Colonic mucosa (tissue), 4 donors: ENCODE results near the gene BICD1. TPM values are rescaled to one million over a fixed set of nuclear protein-coding genes. Genes with fewer than 3 reads are reported as not detected.
"Not testable (repeated sequence)": the region's sequence is repeated elsewhere in the genome, so short reads cannot be mapped to it uniquely, and the experiment has no call there.

ENCODE experiments used
- DNase-seq: peaks from one replicate; pipeline ENCODE4 v3.0.0-alpha.2; 2020
- H3K27ac ChIP-seq: fragments of 200-600 bp; one replicate; pipeline ENCODE4 v1.8.0; 2021
- H3K27me3 ChIP-seq: fragments of 200-600 bp; one replicate; pipeline ENCODE4 v1.8.0; 2021
- H3K36me3 ChIP-seq: fragments of 200-600 bp; one replicate; pipeline ENCODE4 v1.8.0; 2021
- H3K4me1 ChIP-seq: fragments of 200-600 bp; one replicate; pipeline ENCODE4 v1.8.0; 2021; ENCODE audit warnings: mild to moderate bottlenecking
- H3K4me3 ChIP-seq: fragments of 200-600 bp; one replicate; pipeline ENCODE4 v1.8.0; 2021
- H3K9ac ChIP-seq, 2 donors: one replicate each; pipeline ENCODE4 v1.7.0; 2013; ENCODE audit warnings: control low read depth in 2 of 2, low read depth in 2 of 2, low read length in 2 of 2
- H3K9me3 ChIP-seq: fragments of 200-600 bp; one replicate; pipeline ENCODE4 v1.8.0; 2021
- CTCF ChIP-seq: fragments of 200-600 bp; IDR thresholded peaks from one replicate; pipeline ENCODE4 v1.8.0; 2022; ENCODE audit warnings: antibody characterized with exemption, mild to moderate bottlenecking
- intact Hi-C: fragments of 100-400 bp; cut with DNase I; formaldehyde crosslinking; loops from one replicate; pipeline ENCODE4 v1.14.1; 2022
- total RNA-seq, 2 donors: library from RNA; stranded (reverse); fragmentation: NEBNext Ultra II Directional in 1 of 2; extraction: Animal tissue kit (Norgen Biotek cat#: 25700) in 1 of 2; gene quantifications; one replicate each; pipeline ENCODE4 v1.2.1, GENCODE V29; 2021
- donor health status: healthy.
- donor health status: DM: no; HTN: no; CAD: no.
- donor health status: DM: no; HTN: no; CAD: no.

The BICD1 gene
- total RNA-seq, 2 donors from 2014 or later, result 4.2 to 5.8 TPM

GRCh38 chr12:32087306-32087705 is 19.3 kb upstream of the BICD1 start:
- H3K4me1 ChIP-seq, result no peaks in the 10 kb centered on the region
- no peaks in the 10 kb centered on the region for H3K9me3 ChIP-seq
- DNase-seq, result no peak
- no peak overlapping the region for H3K9ac ChIP-seq
- TF ChIP-seq CTCF, result no peak
- no peaks in the 10 kb centered on the region for H3K36me3 ChIP-seq
- H3K27ac ChIP-seq, result no peak overlapping the region
- no peaks in the 10 kb centered on the region for H3K27me3 ChIP-seq
- intact Hi-C loops, result no loop called here
- H3K4me3 ChIP-seq, result no peak overlapping the region

- intact Hi-C loops, result no loop called here
- TF ChIP-seq CTCF, result no peak
Observed at GRCh38 chr12:32089156-32089555, 17.5 kb upstream of the BICD1 start.

GRCh38 chr12:32089586-32089985 is 17.1 kb upstream of the BICD1 start:
- Histone ChIP-seq H3K4me1 (no peaks in the 10 kb centered on the region), H3K27me3 (no peaks in the 10 kb centered on the region), H3K27ac (no peak overlapping the region), H3K4me3 (no peak overlapping the region), H3K9ac (no peak overlapping the region), H3K36me3 (no peaks in the 10 kb centered on the region), H3K9me3 (no peaks in the 10 kb centered on the region)
- intact Hi-C loops, result no loop called here
- TF ChIP-seq CTCF, result no peak
- DNase-seq, result no peak

More at GRCh38 chr12:32089156-32089555, 17.5 kb upstream of the BICD1 start:
- H3K27me3 ChIP-seq, result no peaks in the 10 kb centered on the region
- no peak overlapping the region for H3K9ac ChIP-seq
- H3K27ac ChIP-seq, result no peak overlapping the region
- H3K4me1 ChIP-seq, result no peaks in the 10 kb centered on the region
- no peaks in the 10 kb centered on the region for H3K9me3 ChIP-seq
- DNase-seq, result no peak
- no peaks in the 10 kb centered on the region for H3K36me3 ChIP-seq
- H3K4me3 ChIP-seq, result no peak overlapping the region

GRCh38 chr12:32091696-32092095 is 15.0 kb upstream of the BICD1 start:
- intact Hi-C loops, result no loop called here
- Histone ChIP-seq H3K4me1 (no peaks in the 10 kb centered on the region), H3K27ac (no peak overlapping the region), H3K4me3 (no peak overlapping the region), H3K36me3 (no peaks in the 10 kb centered on the region), H3K27me3 (no peaks in the 10 kb centered on the region), H3K9ac (no peak overlapping the region), H3K9me3 (no peaks in the 10 kb centered on the region)
- no peak for TF ChIP-seq CTCF
- no peak for DNase-seq

GRCh38 chr12:32098112-32098511 is 8.5 kb upstream of the BICD1 start:
- TF ChIP-seq CTCF, result no peak
- DNase-seq, result no peak
- intact Hi-C loops, result no loop called here
- Histone ChIP-seq H3K4me3 (no peak overlapping the region), H3K9ac (no peak overlapping the region), H3K27ac (no peak overlapping the region), H3K9me3 (no peaks in the 10 kb centered on the region), H3K27me3 (no peaks in the 10 kb centered on the region), H3K4me1 (no peaks in the 10 kb centered on the region), H3K36me3 (no peaks in the 10 kb centered on the region)

GRCh38 chr12:32099275-32099674 is 7.4 kb upstream of the BICD1 start:
- H3K4me1 ChIP-seq, H3K27me3 ChIP-seq, H3K9ac ChIP-seq, H3K9me3 ChIP-seq, DNase-seq, intact Hi-C loops, H3K36me3 ChIP-seq, H3K27ac ChIP-seq, H3K4me3 ChIP-seq: not testable (repeated sequence)
